Psoas muscle (tissue), 8 donors: ENCODE measurements around the gene SH3TC1. TPM values are rescaled to one million over a fixed set of nuclear protein-coding genes. Genes with fewer than 3 reads are reported as not detected.

Experiments
- ATAC-seq, 4 donors: fragments of 200-7000 bp; cut with Tn5 transposase; one replicate each; pipeline ENCODE4 v1.9.1; 2020; ENCODE audit warnings: moderate library complexity in 3 of 4, mild to moderate bottlenecking in 2 of 4
- DNase-seq, 2 donors: peaks; one replicate each; pipeline ENCODE4 v3.0.0-alpha.2; 2020
- H3K27ac ChIP-seq: fragments of 200-600 bp; one replicate; pipeline ENCODE4 v1.8.0; 2022
- H3K27me3 ChIP-seq, 3 donors: fragments of 200-600 bp in 1 of 3; one replicate each; pipeline versions ENCODE4 v1.6.1 to v1.8.0; 2013 to 2022; ENCODE audit warnings: low read length in 2 of 3, mild to moderate bottlenecking in 2 of 3, moderate library complexity in 1 of 3; ENCODE audit not compliant: insufficient read depth in 3 of 3
- H3K36me3 ChIP-seq, 2 donors: fragments of 200-600 bp in 1 of 2; one replicate each; pipeline versions ENCODE4 v1.6.1 to v1.8.0; 2013 to 2022; ENCODE audit warnings: low read depth in 1 of 2, mild to moderate bottlenecking in 1 of 2, moderate library complexity in 1 of 2; ENCODE audit not compliant: insufficient read depth in 1 of 2
- H3K4me1 ChIP-seq: fragments of 200-600 bp; one replicate; pipeline ENCODE4 v1.8.0; 2022
- H3K4me3 ChIP-seq: fragments of 200-600 bp; one replicate; pipeline ENCODE4 v1.8.0; 2022; ENCODE audit warnings: mild to moderate bottlenecking
- H3K9me3 ChIP-seq: fragments of 200-600 bp; one replicate; pipeline ENCODE4 v1.8.0; 2022
- CTCF ChIP-seq: fragments of 200-600 bp; IDR thresholded peaks from one replicate; pipeline ENCODE4 v1.8.0; 2022; ENCODE audit warnings: antibody characterized with exemption
- WGBS, 3 donors: extraction: QIAGEN DNeasy Blood & Tissue Kit; methylation state at CpG; one replicate each; pipeline versions ENCODE4 v1.1.6 to v1.1.7; 2013; 5-methylcytosine and 5-hydroxymethylcytosine counted together
- intact Hi-C, 2 donors: fragments of 100-400 bp; cut with DNase I; formaldehyde crosslinking; loops; one replicate each; pipeline versions ENCODE4 v1.11.0 to v1.14.2; 2022
- polyA plus RNA-seq, 3 donors: library from polyadenylated mRNA; stranded (reverse); fragments of 200-250 nt; gene quantifications; one replicate each; pipeline ENCODE4 v1.2.3, GENCODE V29; 2013
- total RNA-seq, 4 donors: library from RNA; stranded (reverse); fragmentation: NEBNext Ultra II Directional in 2 of 4; extraction: Animal tissue kit (Norgen Biotek cat#: 25700) in 2 of 4; gene quantifications; one replicate each; pipeline versions ENCODE4 v1.2.1 to v1.2.4, GENCODE V29; 2021 to 2023
- donor health status: healthy with polysubstance abuse.
- donor health status: DM: no; HTN: no; CAD: no; lungs with moderate emphysema.
- donor health status: Bipolar disorder and iron deficiency.
- donor health status: healthy.
- donor health status: DM: yes; HTN: yes; CAD: no.
- donor health status: DM: no; HTN: no; CAD: no.
- donor health status: DM: no; HTN: no; CAD: no.
- donor health status: DM: yes; HTN: yes; CAD: no.

SH3TC1 gene
- total and polyA plus RNA-seq, 7 donors, result 1.9 to 7.9 (median 4.7) TPM

GRCh38 chr4:8211737-8212581 lies 12.9 kb downstream of the SH3TC1 start:
- no peak for TF ChIP-seq CTCF
- Histone ChIP-seq H3K9me3 (no peaks in the 10 kb centered on the region), H3K4me1 (no peaks in the 10 kb centered on the region), H3K4me3 (no peak overlapping the region), H3K36me3 (no peaks in the 10 kb centered on the region), H3K27me3 (peaks cover 0 to 2% (median 0%) of the 10 kb centered on the region in 3 donors), H3K27ac (no peak overlapping the region)
- no peak for DNase-seq
- no peak for ATAC-seq
- intact Hi-C loops, result no loop called here
- 87 to 90% (median 89%) methylated on average over 21 to 22 of the region's 22 CpGs for WGBS, 3 donors

- no peaks in the 10 kb centered on the region for H3K4me1 ChIP-seq
- peaks cover 0 to 2% (median 0%) of the 10 kb centered on the region in 3 donors for H3K27me3 ChIP-seq
- no peak overlapping the region for H3K27ac ChIP-seq
- ATAC-seq (no peak), DNase-seq (no peak)
- no peaks in the 10 kb centered on the region for H3K9me3 ChIP-seq
- 88 to 96% (median 92%) methylated on average over 12 of the region's 12 CpGs for WGBS, 3 donors
- no peaks in the 10 kb centered on the region for H3K36me3 ChIP-seq
- TF ChIP-seq CTCF, result no peak
- intact Hi-C loops, result no loop called here
- H3K4me3 ChIP-seq, result no peak overlapping the region
Observed at GRCh38 chr4:8212622-8213021, 13.5 kb downstream of the SH3TC1 start.

- Histone ChIP-seq H3K36me3 (no peaks in the 10 kb centered on the region), H3K4me3 (no peak overlapping the region), H3K9me3 (no peaks in the 10 kb centered on the region), H3K4me1 (no peaks in the 10 kb centered on the region), H3K27me3 (peaks cover 0 to 2% (median 0%) of the 10 kb centered on the region in 3 donors), H3K27ac (no peak overlapping the region)
- ATAC-seq (no peak), DNase-seq (no peak)
- TF ChIP-seq CTCF, result no peak
- intact Hi-C loops, result no loop called here
- WGBS, 3 donors, result 80 to 83% (median 83%) methylated on average over 7 of the region's 7 CpGs
Observed at GRCh38 chr4:8213121-8213520, 14.0 kb downstream of the SH3TC1 start.

GRCh38 chr4:8214136-8214535 lies 15.0 kb downstream of the SH3TC1 start:
- H3K4me1 ChIP-seq, result no peaks in the 10 kb centered on the region
- ATAC-seq, result no peak
- intact Hi-C loops, result no loop called here
- no peak for TF ChIP-seq CTCF
- no peak overlapping the region for H3K27ac ChIP-seq
- H3K27me3 ChIP-seq, result peaks cover 0 to 2% (median 0%) of the 10 kb centered on the region in 3 donors
- whole genome bisulfite sequencing, 3 donors, result 83 to 86% (median 85%) methylated on average over 13 of the region's 13 CpGs
- DNase-seq, result no peak
- H3K36me3 ChIP-seq, result no peaks in the 10 kb centered on the region
- H3K4me3 ChIP-seq, result no peak overlapping the region
- no peaks in the 10 kb centered on the region for H3K9me3 ChIP-seq
